Panc1 (cell line): Measurements from ENCODE around the gene DCANP1.

ENCODE experiments used
- TCF7L2 ChIP-seq: IDR thresholded peaks from 2 replicates; pipeline ENCODE4 v1.6.1; 2011; ENCODE audit warnings: mild to moderate bottlenecking, low read depth, low read length, inconsistent platforms
- TF ChIP-seq, protein P1 (sequence below): fragments of 450-650 bp; IDR thresholded peaks from 2 replicates; pipeline ENCODE4 v1.5.1; 2017; ENCODE audit warnings: mild to moderate bottlenecking

DNA sequence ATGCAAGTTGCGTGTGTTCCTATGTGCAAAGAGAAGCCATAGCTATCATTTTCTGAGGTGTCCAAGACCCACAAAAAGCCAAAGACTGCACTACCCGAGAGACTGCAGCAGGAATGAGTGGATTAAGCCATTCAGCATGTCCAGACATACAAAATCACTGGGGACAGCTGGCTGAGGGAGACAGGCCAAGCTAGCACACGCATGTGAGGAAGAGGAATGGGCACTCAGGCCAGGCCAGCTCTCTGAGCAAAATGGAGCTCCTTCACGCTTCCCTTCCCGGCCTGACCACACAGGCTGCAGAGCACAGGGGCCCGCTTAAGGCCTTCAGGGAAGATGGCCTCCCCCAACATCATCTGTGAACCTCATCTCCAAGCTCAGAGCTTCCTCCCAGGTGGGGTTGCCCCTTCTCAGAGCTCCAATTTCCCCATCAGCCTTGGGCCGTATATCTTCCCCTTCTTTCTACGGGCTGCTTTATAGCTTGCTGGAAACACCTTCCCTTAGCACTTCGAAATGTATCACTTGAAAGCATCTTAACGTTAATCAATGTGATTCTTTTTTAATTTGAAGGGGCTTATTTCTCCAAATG, 8.4 kb downstream of the DCANP1 start:
- TF ChIP-seq, protein P1, sequence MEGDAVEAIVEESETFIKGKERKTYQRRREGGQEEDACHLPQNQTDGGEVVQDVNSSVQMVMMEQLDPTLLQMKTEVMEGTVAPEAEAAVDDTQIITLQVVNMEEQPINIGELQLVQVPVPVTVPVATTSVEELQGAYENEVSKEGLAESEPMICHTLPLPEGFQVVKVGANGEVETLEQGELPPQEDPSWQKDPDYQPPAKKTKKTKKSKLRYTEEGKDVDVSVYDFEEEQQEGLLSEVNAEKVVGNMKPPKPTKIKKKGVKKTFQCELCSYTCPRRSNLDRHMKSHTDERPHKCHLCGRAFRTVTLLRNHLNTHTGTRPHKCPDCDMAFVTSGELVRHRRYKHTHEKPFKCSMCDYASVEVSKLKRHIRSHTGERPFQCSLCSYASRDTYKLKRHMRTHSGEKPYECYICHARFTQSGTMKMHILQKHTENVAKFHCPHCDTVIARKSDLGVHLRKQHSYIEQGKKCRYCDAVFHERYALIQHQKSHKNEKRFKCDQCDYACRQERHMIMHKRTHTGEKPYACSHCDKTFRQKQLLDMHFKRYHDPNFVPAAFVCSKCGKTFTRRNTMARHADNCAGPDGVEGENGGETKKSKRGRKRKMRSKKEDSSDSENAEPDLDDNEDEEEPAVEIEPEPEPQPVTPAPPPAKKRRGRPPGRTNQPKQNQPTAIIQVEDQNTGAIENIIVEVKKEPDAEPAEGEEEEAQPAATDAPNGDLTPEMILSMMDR = no peak
- TF ChIP-seq TCF7L2 = no peak
